ENCODE measurements around the gene FCRL5.
"Not testable (repeated sequence)": the region's sequence is repeated elsewhere in the genome, so short reads cannot be mapped to it uniquely, and the experiment has no call there.

The FCRL5 gene

DNA sequence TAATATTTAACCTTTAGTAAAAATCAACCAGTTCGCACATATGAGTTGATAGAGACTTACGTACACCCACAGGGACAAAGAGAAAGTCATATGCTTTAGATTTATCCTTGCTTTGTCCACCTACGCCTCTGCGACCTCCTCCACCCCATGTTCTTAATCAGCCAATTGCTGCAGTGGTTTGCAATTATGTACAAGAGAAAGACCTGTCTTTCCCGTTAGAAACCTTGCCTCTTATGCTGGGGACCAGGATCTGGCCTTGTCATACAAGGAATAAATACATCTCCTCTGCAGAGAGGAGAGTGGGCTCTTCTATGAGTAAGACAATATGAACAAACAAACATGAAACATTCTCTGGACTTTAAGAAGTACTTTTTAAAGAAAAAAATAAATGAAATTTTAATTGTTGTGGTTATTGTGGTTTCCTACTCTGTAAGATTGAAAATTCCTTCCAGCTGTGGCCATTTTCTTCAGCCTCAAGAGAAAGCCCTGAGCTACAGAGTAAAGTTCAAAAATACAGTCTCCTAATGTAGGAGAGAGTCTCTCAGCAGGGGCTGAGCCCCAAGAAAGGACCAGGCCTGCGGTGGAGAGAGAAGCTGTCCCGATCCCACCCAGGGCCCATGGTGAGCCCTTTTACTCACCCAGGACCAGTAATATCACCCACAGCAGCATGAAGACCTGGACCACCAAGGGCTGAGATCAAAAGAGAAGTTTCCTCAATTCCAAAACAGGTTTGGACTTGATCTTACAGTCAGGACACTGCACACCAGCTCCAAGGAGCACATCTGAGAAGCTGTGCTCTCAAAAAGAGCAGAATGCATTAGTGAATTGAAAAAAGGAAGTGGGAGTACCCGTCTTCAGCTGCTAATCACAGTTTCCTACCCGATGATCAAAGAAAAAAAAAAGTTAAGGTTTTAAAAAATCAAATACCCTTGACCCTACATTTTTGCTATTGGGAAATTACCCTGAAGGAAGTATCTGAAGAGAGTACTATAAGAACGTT, at the start of gene FCRL5:
TSS of gene FCRL5 (minus strand) at position 822 of the 1,000 bp plus-strand sequence. CDS start at position 669, 153 bp downstream.
- no peak for DNase-seq

DNA sequence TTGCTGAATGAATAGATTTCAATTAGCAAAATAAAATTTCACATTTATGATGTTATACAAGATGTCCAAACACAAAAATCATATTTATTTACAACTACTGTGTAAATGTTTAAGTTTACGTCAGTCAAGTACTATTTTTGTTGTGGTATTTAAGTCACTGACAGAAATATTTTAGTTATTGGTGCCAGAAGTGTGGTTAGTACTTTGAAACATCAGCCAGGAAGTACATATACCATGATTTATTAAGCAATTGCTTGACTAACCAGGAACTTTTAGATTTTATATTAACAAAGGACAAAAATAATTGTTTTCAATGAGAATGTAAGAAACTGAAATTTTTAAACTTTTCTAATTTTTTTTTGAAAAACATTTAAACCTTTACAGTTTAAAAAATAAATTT, 47.9 kb upstream of the FCRL5 start:
- no peak for DNase-seq

DNA sequence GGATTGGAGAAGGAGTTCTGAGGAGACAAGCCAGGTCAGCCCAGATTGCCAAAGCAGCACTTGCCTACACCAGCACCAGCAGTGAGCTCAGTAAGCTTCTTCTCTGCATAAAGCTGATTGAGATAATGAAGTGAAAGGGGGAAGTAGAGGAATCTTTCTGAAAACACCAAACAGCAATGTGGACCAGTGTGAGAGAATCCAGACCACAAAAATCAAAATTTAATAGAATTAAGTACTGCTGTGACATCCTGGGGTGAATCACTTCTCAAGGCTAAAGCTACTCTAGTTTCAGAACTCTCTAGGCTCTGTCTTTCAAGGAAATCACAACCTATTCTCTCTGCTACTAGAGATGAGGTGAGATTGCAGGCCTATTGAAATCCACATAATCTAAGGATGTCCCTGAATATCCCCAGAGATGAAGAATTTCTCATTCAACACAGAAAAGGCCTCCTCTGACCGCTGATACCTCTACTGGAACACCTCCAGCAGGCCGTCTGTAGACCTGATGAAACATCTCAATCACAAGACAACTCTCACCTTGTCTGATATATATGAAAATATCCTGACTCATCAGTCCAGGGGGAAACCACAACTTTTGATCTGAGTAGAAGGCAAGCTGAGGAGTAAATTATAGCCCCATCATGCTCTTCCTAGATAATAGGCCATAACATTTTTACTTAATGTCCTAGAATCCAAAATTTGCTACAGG, 45.8 kb upstream of the FCRL5 start, which contains the start of gene FCRL4:
TSS of gene FCRL4 (minus strand) at position 127 of the 709 bp plus-strand sequence. CDS start 141 bp downstream, outside the sequence.
- DNase-seq, result no peak

DNA sequence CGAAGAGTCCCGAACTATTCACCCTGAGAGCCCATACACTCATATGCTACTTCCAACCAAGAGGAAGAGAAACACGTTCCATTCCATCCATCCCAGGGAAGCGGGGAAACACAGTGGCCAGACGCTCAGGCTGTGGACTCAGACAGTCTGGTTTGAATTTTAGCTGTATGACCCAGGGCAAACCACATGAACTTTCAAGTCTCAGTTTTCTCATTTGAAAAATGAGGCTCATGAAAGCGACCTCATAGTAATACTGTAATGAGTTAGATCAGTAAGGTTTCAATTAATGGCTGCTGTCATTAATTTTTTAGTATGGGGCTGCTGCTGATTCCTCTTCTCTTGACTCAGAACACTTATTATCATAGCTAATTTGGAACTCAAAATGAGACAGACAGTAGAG, 44.1 kb upstream of the FCRL5 start:
- DNase-seq, result no peak

DNA sequence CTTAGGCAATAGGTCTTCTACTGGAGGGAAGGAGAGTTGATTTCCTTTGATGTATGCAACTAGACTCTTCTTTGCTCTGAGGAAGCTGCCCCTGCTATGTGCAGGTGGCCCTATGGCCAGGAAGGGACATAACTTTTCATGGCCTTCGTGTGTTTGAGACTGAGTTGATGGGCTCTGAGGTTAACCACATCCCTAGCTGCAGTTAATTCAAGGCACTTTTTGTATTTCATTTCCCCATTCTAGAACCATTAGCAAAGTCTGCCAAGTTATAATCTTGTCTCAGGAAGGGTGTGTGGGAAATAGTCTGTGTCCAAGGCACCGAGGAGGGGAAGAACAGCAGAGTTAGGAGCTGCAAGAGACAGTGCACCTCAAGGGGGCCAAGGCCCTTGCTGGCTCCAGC, 43.0 kb upstream of the FCRL5 start:
- no peak for DNase-seq

DNA sequence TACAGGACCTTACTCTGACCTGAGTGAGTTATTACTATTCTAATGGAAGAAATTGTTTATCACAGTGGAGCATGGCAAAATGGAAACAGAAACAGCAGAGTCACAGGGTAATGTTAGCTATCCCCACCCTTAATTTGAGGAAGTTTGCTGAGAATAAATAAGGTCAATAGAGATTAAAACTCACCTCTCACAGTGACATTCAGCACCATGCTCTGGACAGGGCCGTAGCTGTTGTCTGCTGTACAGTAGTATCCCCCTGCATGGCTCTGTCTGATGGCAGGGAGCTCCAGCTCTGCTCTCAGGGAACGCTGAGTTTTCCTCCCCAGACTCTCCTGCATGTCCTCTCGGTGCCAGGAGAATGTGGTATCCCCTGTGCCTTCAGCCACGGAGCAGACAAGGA, 33.7 kb upstream of the FCRL5 start:
- DNase-seq, result no peak

DNA sequence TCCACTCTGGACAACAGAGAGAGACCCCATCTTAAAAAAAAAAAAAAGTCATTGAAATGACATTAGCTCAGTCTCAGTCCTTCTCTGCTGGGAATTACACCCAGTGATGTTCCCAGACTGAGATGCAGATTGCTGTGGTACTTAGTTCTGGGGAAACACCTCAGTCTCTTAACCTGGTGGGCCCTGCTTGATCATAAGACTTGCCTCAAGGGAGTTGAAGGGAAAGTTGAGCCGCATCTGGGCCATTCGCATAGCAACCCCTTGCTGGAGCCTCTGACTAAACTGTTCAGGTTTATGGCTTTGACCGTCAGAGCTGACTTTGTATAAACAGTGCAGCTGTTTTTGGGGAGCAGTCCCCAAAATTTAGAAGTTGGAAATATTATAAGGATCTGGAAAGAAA, 32.2 kb upstream of the FCRL5 start:
- DNase-seq, result no peak

DNA sequence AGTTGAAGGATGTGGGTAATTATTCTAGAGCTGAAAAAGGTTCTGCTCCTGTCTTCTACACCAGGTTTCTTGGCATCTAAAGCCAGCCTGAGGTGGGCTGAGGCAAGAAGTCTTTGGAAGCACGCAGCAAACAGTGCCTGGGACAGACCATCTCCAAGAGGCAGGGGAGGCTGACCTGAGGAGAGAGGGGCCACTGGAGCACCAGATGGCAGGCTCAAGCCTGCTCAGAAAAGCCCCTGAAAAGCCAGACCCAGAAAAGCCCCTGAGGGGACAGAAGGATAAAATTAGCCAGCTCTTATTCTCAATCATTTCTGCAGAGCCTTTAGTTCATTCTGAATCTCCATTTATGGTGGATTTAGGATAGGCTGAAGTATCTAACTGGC, 28.5 kb upstream of the FCRL5 start:
- DNase-seq, result no peak

DNA sequence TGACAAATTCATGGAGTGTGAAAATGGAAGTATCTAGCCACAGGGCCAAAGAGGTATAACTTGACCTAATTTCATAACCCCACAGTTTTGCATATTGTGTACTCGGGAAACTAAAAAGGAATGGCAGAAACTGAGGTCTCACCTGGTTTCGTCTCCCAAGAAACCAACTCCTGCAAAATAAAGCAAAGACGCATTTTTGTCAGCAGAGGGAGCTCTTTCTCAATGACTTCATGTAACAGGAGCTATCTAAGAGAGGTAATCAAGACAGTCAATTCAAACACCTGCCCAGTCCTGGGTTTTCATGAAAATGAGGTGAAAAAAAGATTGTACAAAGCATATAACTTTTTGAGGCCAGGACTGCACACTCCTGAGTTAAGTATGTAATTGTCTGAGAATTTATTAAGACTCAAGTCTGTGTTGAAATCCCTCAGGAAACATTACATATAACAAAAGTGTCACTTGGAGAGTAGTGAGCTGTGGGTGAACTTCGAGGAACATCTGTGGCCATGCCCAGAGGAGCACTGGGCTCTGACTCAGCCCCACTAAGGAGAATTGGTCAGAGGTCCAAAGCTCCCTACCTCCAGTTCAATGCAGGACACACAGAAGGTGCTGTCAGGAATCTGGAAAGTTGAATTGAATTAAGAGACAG, 28.0 kb upstream of the FCRL5 start:
- DNase-seq, result no peak

DNA sequence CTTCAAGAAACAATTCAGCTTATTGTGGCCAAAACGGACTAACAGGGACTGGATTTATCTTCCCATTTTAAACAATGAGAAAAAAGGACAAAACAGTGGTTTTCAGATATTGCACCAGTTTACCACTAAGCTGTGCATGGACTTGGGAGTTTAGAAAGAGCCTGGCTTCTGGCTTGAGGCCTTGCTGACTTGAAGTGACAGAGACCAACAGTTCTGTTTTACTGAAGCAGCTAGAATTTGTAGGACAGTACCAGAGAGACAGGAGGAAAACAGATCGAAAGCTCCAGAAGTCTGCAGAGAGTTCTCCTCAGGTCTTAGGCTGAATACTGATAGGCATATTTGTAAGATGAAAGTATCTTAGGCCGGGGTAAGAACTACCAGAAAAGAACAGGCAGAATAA, 25.1 kb upstream of the FCRL5 start:
- DNase-seq, result no peak

DNA sequence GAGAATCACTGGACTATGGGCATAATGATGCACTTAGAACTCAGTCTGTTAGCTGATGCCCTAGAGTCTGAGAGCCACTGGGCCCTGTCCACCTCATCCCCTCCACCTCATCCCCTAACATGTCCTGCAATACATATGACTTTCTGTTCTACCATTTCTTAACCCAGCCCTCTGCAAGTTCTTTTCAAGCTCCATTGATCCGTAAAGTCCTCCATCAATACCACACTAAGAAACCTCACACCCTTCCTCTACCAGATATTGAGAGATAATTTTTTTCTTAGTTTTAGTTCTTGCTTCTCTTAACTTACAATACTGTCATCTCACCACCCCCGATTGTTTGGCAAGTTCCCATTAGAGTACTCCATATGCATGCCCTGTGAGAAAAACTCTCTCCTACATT, 23.4 kb upstream of the FCRL5 start:
- DNase-seq, result no peak

DNA sequence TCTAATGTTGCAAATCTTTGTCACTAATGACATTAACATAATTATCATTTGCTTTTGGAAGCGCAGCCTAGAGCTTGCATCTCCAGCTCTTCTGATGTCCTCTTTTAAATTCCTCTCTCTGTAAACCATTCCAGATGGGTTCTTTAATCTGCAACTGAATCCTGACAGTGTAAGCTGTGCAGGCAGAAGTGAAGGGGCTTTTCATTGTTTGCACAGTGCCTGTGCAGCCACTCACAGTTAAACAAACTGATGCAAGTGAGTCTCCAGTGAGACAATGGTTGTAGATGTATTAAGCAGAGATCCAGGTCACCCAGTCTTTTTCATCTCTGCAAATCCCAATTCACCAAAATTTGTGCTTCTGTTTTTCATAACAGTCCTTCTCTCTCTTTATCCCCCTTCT, 22.5 kb upstream of the FCRL5 start:
- DNase-seq, result no peak

DNA sequence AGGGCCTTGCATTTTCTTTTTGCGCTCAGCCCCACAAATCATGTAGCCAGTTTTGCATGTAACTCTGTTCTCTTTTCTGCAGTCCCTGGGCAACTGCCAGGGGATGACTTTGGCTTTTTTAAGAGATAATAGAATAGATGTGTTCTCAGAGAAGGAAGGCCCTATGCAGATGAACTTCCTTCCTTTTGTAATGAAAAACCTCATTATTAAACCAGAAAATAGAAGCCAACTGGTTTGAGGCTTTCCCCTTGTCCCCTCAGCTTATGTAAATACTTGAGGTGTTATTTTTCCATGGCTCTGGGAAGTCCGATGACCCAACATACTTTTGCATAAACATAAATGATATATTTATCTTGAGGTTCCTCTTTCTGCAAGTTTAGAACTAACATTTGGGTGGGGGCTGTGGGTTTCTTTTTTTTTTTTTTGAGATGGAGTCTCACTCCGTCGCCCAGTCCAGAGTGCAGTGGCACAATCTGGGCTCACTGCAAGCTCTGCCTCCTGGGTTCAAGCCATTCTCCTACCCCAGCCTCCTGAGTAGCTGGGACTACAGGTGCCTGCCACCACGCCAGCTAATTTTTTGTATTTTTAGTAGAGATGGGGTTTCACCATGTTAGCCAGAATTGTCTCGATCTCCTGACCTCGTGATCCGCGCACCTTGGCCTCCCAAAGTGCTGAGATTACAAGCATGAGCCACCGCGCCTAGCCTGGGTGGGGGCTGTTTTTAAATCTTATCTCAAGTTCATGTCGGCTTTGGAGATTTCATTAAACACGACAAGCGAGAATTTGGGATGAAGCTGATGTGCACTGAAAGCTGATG, 14.4 kb upstream of the FCRL5 start:
- DNase-seq, result no peak

DNA sequence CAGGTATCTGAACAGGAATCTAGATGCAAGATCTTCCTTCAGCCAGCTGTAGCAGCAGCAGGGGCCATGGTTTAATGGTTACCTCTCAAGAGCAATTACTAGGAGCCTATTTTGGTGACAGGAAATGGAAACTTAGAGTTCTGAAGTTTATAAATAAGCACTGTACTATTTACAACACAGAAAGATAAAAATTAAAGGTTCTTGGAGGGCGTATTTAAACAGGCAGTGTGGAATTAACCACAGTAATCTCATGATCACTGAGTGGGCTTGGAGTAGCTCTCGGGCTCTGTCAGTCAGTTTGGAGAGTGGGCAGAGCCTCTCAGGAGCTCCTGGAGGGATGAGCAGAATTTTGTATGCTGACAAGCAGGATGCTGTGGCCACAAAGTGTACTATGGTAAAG, 10.2 kb upstream of the FCRL5 start:
- DNase-seq, result no peak

DNA sequence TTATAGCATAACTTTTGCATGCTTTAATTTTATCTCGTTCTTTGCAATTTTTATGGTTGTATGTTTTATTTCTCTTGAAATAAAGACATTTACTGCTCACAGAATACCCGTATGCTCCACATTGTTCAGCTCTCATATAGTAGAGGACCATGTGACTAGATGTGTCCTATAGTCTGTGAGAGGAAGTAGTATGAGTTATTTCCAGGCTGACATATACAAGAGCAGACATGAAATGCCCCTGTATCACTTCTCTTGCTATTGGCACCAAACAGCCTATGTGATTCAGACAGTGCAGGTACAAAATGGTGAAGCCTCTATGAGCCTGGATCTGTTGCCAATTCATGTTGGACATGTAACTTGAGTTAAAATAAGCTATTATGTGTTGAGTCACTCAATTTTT, 5.8 kb upstream of the FCRL5 start:
- no peak for DNase-seq

DNA sequence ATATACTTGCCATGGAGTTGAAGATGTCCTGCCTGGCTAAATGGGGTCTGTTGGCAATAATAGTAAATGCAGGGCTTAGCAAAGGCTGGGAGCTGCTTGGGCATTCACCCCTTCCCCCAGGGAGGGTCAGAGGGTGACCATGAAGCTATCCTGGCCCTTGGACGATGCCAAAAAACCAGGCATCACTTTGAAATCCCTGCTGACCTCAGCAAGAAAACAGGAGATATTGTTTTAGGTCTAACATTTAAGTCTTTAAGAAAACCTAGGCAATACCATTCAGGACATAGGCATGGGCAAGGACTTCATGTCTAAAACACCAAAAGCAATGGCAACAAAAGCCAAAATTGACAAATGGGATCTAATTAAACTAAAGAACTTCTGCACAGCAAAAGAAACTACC, 4.2 kb downstream of the FCRL5 start:
- DNase-seq, result not testable (repeated sequence)

DNA sequence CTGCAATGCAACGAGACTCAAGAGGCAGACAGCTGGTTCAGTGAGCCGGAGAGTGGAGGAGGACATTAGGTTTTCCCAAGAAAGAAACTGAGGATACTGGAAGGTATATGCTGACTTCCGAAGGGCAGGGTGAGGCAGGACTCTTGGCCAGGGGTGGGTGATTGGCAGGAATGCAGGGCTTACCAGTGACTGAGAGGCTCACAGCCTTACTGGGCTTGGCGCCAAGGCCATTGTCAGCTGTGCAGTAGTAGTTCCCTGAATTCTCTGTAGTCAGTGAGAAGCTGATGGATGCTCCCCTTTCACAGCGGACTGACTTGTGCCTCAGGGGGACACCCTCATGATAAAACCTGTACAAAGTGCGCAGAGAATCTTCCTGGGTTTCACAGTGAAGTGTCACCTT, 9.6 kb downstream of the FCRL5 start:
- DNase-seq, result no peak

DNA sequence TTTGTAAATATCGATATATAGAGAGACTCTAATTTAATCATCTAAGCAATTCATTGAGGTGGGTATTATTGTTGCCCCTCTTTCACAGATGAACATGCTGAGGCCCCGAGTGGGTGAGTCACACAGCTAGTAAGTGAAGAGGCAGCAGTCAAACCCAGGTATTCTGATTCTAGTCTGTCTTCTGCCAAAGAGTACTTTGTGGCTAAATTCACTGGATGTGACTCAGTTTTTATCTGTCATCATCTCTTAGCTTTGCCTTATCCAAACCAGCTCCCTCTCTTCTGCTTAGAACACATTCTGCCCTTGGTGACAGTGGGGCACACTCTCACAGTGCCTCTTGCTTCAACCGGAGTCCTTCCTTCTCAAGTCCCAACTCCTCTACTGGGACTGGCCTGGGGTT, 11.5 kb downstream of the FCRL5 start:
- DNase-seq, result no peak

DNA sequence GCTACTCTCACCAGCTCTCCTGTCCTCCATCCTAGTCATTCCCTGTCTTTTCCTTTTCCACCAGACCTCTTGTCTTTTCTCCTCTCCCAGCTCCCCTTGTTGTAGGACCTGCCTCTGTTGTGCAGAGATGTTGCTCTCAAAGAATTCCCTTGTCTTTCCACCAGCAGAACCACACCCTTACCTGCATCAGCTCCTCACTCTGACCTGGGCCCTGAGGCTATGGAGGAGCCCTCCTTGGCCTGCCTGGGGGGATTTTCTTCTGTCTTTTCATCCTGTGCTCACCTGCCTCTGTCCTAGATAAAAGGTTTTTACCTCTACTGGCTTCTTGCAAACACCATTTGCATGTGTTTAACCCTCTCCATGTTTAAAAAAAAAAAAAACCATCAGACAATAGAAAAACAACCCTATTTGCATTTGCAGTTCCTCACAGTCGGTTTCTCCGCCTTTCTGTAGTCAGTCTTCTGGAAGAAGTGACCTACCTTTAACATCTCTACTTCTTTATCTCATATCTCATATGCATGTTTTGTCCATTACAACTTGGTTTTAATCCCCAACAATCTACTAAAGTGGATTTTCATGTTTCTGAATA, 12.1 kb downstream of the FCRL5 start:
- DNase-seq, result no peak

DNA sequence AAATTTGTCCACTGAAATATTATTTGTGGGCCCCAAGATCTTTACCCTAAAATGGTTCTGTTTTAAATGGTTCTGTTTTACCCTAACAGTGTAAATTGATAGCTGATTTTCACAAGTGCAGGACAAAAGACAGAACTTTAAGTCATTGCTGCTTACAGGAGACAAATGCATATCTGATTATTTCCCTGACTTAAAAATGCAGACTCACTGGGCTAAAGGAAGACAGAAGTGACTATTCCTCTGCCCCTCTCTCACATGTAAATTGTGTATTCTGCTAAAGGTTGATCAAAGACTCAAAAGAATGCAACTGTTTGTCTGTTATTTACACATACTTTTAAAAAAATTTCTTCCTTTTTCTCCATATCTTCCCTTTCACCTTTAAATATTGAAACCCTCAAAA, 12.7 kb downstream of the FCRL5 start:
- DNase-seq, result no peak

DNA sequence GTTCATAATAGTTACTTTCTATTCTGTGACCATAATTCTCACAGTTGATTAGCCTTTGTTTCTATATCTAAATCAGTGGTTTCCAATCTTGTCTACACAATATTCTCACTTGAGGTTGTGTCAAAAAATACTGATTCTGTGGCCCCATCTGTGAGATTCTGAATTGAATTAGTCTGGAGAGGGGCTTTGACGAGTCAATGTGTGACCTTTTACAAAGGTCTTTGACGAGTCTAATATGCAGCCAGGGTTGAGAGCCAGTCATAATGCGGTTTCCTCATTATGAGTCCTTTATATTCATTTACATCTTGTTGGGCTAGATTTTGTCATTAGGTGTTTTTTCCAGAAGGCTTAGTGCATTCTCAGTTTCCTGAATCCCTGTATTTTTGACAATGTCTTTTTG, 19.7 kb downstream of the FCRL5 start:
- no peak for DNase-seq

All from T1000 (cell line).